ENCODE results near the gene SYT6. TPM values are rescaled to one million over a fixed set of nuclear protein-coding genes. Genes with fewer than 3 reads are reported as not detected.

The SYT6 gene
- total RNA-seq, 3 donors from 2014 or later (not counting 1 experiment from before 2014, with no cell fraction given), result 0.13 TPM; not detected in 2

DNA sequence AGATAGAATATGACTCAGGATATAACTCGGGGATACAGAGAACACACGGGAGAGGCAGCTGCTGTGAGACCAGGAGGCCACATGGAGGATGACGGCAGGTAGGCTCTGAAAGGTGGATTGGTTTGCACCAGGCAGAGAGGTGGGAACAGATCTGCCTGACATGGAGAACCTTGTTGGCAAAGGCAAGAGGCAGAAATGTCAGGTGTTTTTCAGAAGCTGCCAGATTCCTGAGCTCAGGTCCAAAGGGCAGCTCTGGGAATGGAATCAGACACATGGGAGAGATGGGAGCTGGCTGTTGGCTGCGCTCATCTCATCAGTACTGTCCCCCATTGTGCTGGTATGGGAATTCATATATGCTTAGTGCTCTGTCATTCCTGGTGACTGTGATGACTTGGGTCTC, 19.2 kb downstream of the SYT6 start:
- H3K36me3 Mint-ChIP-seq, result no peaks in the 10 kb centered on the region
- no peak for DNase-seq
- ATAC-seq, result no peak

DNA sequence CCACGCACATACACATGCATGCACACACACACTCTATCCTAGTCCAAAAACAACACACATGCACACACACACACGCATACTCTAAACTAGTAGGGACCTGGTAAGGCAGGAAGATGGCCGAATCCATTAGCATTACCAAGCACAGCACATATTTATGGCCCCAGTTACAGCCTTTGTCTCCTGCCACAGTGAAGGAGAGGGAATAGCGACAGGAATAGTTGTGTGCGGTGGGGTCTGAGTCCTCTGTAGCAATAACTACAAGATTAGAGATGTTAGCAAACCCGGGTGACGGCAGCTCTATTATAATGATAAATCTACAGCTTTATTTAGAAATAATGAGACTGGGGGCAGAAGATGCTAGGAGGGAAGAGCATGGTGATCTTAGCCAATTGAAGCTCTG, 20.5 kb downstream of the SYT6 start:
- no peak overlapping the region for H3K4me3 ChIP-seq (ENCODE audit: low read length)
- H3K9me3 ChIP-seq (ENCODE audit: control insufficient read depth, insufficient read depth, low read length), result no peaks in the 10 kb centered on the region
- Mint-ChIP-seq H3K36me3 (no peaks in the 10 kb centered on the region), H3K4me3 (no peak overlapping the region), H3K9me3 (no peaks in the 10 kb centered on the region), H3K4me1 (peaks cover 20 to 26% of the 10 kb centered on the region in 2 donors), H3K27ac (no peak overlapping the region), H3K27me3 (ENCODE audit: low read depth in 2 of 2) (peaks cover 9 to 13% of the 10 kb centered on the region in 2 donors)
- no peaks in the 10 kb centered on the region for H3K36me3 ChIP-seq (ENCODE audit: control insufficient read depth, insufficient read depth, low read length)
- WGBS (ENCODE audit: insufficient coverage), result 97% methylated on average over 5 of the region's 7 CpGs
- H3K27ac ChIP-seq (ENCODE audit: low read length), result no peak overlapping the region
- ATAC-seq (no peak), DNase-seq (no peak)
- no peaks in the 10 kb centered on the region for H3K27me3 ChIP-seq (ENCODE audit: control insufficient read depth, insufficient read depth, low read length)
- TF ChIP-seq, protein P1, sequence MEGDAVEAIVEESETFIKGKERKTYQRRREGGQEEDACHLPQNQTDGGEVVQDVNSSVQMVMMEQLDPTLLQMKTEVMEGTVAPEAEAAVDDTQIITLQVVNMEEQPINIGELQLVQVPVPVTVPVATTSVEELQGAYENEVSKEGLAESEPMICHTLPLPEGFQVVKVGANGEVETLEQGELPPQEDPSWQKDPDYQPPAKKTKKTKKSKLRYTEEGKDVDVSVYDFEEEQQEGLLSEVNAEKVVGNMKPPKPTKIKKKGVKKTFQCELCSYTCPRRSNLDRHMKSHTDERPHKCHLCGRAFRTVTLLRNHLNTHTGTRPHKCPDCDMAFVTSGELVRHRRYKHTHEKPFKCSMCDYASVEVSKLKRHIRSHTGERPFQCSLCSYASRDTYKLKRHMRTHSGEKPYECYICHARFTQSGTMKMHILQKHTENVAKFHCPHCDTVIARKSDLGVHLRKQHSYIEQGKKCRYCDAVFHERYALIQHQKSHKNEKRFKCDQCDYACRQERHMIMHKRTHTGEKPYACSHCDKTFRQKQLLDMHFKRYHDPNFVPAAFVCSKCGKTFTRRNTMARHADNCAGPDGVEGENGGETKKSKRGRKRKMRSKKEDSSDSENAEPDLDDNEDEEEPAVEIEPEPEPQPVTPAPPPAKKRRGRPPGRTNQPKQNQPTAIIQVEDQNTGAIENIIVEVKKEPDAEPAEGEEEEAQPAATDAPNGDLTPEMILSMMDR (IDR thresholded peaks at IDR 0.05), result no peak
- intact Hi-C loops (cut with micrococcal nuclease), result no loop called here
- no peaks in the 10 kb centered on the region for H3K4me1 ChIP-seq (ENCODE audit: control insufficient read depth, insufficient read depth, low read length)

More for the DNA sequence above, 19.2 kb downstream of the SYT6 start:
- Mint-ChIP-seq H3K27ac (no peak overlapping the region), H3K9me3 (no peaks in the 10 kb centered on the region), H3K4me1 (peaks cover 7 to 13% of the 10 kb centered on the region in 2 donors), H3K4me3 (no peak overlapping the region), H3K27me3 (ENCODE audit: low read depth in 2 of 2) (peaks cover 9 to 13% of the 10 kb centered on the region in 2 donors)
- no peaks in the 10 kb centered on the region for H3K36me3 ChIP-seq (ENCODE audit: control insufficient read depth, insufficient read depth, low read length)
- H3K27ac ChIP-seq (ENCODE audit: low read length), result no peak overlapping the region
- no peak overlapping the region for H3K4me3 ChIP-seq (ENCODE audit: low read length)
- H3K4me1 ChIP-seq (ENCODE audit: control insufficient read depth, insufficient read depth, low read length), result no peaks in the 10 kb centered on the region
- no peaks in the 10 kb centered on the region for H3K9me3 ChIP-seq (ENCODE audit: control insufficient read depth, insufficient read depth, low read length)
- intact Hi-C loops (cut with micrococcal nuclease), result no loop called here
- 93% methylated on average over 4 of the region's 4 CpGs for WGBS (ENCODE audit: insufficient coverage)
- H3K27me3 ChIP-seq (ENCODE audit: control insufficient read depth, insufficient read depth, low read length), result no peaks in the 10 kb centered on the region
- TF ChIP-seq, protein P1 (IDR thresholded peaks at IDR 0.05), result no peak

DNA sequence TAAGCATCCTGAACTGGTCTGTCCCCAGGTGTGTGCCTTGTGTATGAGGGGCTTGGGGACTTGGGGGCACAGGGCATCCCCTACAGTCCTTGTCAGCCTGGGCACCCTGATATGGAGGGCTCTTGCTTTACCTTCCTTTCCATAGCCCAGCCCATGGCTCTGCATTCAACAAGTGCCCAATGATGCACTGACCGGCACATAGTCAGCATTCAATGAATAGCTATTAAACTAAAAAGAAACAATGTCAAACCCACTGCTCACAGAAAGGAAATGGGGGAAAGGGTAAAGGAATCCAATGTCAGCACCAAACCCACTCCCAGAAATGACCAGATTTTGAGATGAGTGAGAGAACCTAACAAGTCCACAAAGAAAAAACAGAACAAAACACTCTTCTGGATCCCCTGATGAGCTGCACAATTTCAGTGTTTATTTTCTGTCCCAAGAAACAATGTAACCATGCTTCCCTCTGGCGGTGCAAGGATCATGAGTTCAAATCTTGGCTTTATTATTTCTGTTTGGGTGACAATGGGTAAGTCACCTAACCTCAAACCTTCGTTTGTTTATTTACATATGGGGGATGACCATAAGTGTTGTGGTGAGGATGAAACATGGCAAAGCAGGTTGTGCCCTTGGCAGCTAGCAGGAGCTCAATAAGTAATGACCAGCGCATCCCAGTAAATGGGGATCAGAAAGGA, 22.0 kb downstream of the SYT6 start:
- no peaks in the 10 kb centered on the region for H3K36me3 Mint-ChIP-seq
- no peak overlapping the region for H3K27ac Mint-ChIP-seq
- no peaks in the 10 kb centered on the region for H3K27me3 ChIP-seq (ENCODE audit: control insufficient read depth, insufficient read depth, low read length)
- 94% methylated on average over 4 of the region's 4 CpGs for WGBS (ENCODE audit: insufficient coverage)
- H3K9me3 ChIP-seq (ENCODE audit: control insufficient read depth, insufficient read depth, low read length), result no peaks in the 10 kb centered on the region
- no peak overlapping the region for H3K27ac ChIP-seq (ENCODE audit: low read length)
- no peaks in the 10 kb centered on the region for H3K36me3 ChIP-seq (ENCODE audit: control insufficient read depth, insufficient read depth, low read length)
- H3K4me3 Mint-ChIP-seq, result no peak overlapping the region
- ATAC-seq (no peak), DNase-seq (no peak)
- H3K27me3 Mint-ChIP-seq (ENCODE audit: low read depth in 2 of 2), result peaks cover 9 to 13% of the 10 kb centered on the region in 2 donors
- peaks cover 16 to 32% of the 10 kb centered on the region in 2 donors for H3K4me1 Mint-ChIP-seq
- no peaks in the 10 kb centered on the region for H3K9me3 Mint-ChIP-seq
- intact Hi-C loops (cut with micrococcal nuclease), result no loop called here
- H3K4me1 ChIP-seq (ENCODE audit: control insufficient read depth, insufficient read depth, low read length), result peaks cover 13% of the 10 kb centered on the region
- H3K4me3 ChIP-seq (ENCODE audit: low read length), result no peak overlapping the region
- TF ChIP-seq, protein P1 (IDR thresholded peaks at IDR 0.05), result no peak

All from natural killer cell (primary cell).